ENCODE measurements around the gene SGIP1.

SGIP1 gene

GRCh38 chr1:66528580-66528979 is 5.4 kb upstream of the SGIP1 start:
- TF ChIP-seq CTCF (IDR thresholded peaks at IDR 0.05; ENCODE audit: low read length, missing control alignments): no peak
- no peak for DNase-seq (ENCODE audit: low read depth)
- H3K4me3 ChIP-seq (replicated peaks; ENCODE audit: low read depth, low read length): no peak overlapping the region

- no peak overlapping the region for H3K4me3 ChIP-seq (replicated peaks; ENCODE audit: low read depth, low read length)
- no peak for TF ChIP-seq CTCF (IDR thresholded peaks at IDR 0.05; ENCODE audit: low read length, missing control alignments)
- no peak for DNase-seq (ENCODE audit: low read depth)
Observed at GRCh38 chr1:66532214-66532613, 1.7 kb upstream of the SGIP1 start.

DNA sequence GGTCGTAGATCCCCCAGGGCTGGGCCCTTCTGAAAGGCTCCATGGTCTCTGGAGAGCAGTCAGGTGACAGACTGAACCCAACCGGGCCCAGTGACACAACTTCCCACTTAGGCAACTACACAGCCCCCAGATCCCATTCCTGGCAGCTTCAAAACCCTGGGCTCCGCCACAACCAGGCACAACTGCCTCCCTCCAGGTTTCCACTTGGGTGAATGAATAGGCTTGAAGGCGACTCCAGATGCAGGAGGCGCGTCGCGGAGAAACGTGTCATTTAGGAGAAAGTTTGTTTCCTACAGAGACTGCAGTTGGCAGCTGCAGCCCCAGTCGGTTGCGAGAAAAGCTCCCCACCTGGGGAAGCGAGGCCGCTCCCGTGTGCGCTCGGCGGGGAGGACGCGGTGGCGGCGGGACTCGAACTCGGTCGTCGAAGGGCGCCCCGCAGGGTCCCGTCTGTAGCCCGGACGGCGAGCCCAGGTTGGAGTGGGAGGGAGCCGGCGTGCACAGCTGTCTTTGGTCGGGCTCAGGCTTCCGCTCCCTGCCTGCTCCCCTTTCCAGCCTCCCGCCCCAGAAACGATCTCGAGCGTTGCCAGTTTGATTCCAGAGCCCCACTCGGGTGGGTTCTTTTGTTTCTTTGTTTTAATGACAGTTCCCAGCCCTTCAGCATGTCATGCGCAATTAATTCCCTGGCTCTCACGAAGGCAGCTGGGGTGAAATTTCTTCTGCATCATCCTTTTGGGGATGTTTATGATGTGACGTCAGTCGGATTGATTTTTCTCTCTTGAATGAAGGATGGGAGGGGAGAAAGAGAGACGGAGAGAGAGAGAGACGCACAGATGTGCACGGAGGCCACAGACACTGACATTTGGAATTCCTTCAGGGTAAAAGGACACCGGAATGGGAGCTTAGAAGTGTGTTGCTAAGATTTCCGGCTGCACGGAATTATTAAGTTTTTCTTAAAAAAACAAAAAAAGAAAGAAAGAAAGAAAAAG is 862 bp upstream of the SGIP1 start:
- no peak for TF ChIP-seq CTCF (IDR thresholded peaks at IDR 0.05; ENCODE audit: low read length, missing control alignments)
- peak overlapping the region; percentile 55 for H3K4me3 ChIP-seq (replicated peaks; ENCODE audit: low read depth, low read length)
- peak; percentile 90 for DNase-seq (ENCODE audit: low read depth)

- DNase-seq (ENCODE audit: low read depth): no peak
- no peak for TF ChIP-seq CTCF (IDR thresholded peaks at IDR 0.05; ENCODE audit: low read length, missing control alignments)
- H3K4me3 ChIP-seq (replicated peaks; ENCODE audit: low read depth, low read length): peak overlapping the region; percentile 55
Observed at GRCh38 chr1:66535061-66535460, 1.1 kb downstream of the SGIP1 start.

DNA sequence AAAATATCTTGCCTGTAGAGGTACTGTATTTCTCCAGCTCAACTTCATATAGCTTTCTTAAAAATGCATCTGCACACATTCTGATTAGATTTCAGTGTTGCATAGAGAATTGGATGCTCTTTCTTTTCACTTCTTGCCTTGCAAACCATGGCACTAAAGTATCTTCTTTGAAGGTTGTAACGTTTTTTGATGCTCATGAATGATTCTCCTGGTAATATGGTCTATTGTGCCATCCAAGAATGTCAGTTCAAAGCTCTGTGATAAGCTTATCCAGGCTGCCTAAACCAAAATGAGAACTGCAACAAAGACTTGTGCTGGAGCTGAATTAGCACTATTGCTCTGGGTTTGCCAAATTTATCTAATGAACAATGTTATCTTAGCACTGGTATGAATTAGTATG is 1.9 kb downstream of the SGIP1 start:
- DNase-seq (ENCODE audit: low read depth): no peak
- TF ChIP-seq CTCF (IDR thresholded peaks at IDR 0.05; ENCODE audit: low read length, missing control alignments): no peak
- peak overlapping the region; percentile 55 for H3K4me3 ChIP-seq (replicated peaks; ENCODE audit: low read depth, low read length)

DNA sequence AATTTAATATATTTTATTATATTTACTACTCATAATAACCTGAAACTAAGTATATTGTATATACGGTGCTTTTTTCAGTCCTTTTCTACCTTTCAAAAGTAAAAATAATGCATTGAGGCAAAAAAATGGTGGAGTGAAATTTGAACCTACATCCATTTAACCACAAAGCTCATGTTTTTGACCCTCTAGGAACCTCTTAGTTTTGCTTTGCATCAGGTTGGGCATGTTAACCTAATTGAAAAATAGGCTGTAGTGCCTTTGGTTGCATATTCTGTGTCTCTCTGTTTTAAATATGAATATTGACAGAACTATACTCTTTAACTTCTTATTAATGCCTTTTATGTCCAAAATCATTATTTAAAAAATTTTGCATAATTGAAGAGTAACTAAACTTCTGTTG is 3.8 kb downstream of the SGIP1 start:
- TF ChIP-seq CTCF (IDR thresholded peaks at IDR 0.05; ENCODE audit: low read length, missing control alignments): no peak
- no peak for DNase-seq (ENCODE audit: low read depth)
- H3K4me3 ChIP-seq (replicated peaks; ENCODE audit: low read depth, low read length): no peak overlapping the region

DNA sequence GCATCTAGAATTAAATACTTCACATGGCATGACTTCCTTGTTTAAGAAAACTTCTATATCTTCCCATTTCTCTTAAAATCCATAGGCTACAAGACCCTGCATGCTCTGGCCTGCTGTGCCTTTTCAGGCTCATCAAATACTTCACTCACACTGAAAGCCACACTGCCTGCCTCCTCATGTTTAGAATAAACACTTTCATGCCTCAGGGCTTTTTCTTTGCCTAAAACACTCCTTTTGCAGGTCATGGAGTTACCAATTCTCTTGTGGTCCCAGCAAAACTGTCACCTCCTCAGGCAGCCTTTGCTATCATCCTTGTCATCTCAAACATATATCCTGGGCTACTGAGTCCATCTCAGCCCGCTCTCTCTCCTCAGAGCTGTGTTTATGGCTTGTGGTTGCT is 5.5 kb downstream of the SGIP1 start:
- H3K4me3 ChIP-seq (replicated peaks; ENCODE audit: low read depth, low read length): no peak overlapping the region
- DNase-seq (ENCODE audit: low read depth): no peak
- no peak for TF ChIP-seq CTCF (IDR thresholded peaks at IDR 0.05; ENCODE audit: low read length, missing control alignments)

All from fibroblast of pulmonary artery (primary cell).